HepG2 (cell line): ENCODE results near the gene MARS1. TPM values are rescaled to one million over a fixed set of nuclear protein-coding genes. Genes with fewer than 3 reads are reported as not detected.

Experiments
- AKAP8 ChIP-seq: sonication (generic); formaldehyde crosslinking; IDR thresholded peaks from 2 replicates; pipeline ENCODE4 v1.5.1; 2020; ENCODE audit warnings: mild to moderate bottlenecking, missing genetic modification reagents
- ELF1 ChIP-seq: sonication (generic); formaldehyde crosslinking; IDR thresholded peaks from 2 replicates; pipeline ENCODE4 v1.4.0; 2020; ENCODE audit warnings: missing genetic modification reagents
- KDM5A ChIP-seq: fragments of 200-600 bp; sonication (generic); IDR thresholded peaks from 2 replicates; pipeline ENCODE4 v1.7.0; 2018; ENCODE audit warnings: antibody characterized with exemption, mild to moderate bottlenecking, low read length, borderline replicate concordance
- MTF2 ChIP-seq: sonication (generic); formaldehyde crosslinking; IDR thresholded peaks from 2 replicates; pipeline ENCODE4 v1.5.0; 2020; ENCODE audit warnings: missing genetic modification reagents, borderline replicate concordance
- NRL ChIP-seq: sonication (generic); formaldehyde crosslinking; IDR thresholded peaks from 2 replicates; pipeline ENCODE4 v1.5.0; 2020; ENCODE audit warnings: missing genetic modification reagents, mild to moderate bottlenecking, moderate library complexity, borderline replicate concordance
- PLSCR1 ChIP-seq: sonication (generic); formaldehyde crosslinking; IDR thresholded peaks from 2 replicates; pipeline ENCODE4 v1.5.0; 2020; ENCODE audit warnings: missing genetic modification reagents, mild to moderate bottlenecking, borderline replicate concordance
- REPIN1 ChIP-seq: sonication (generic); formaldehyde crosslinking; IDR thresholded peaks from 2 replicates; pipeline ENCODE4 v1.8.0; 2022; ENCODE audit warnings: missing genetic modification reagents, low read depth, mild to moderate bottlenecking, borderline replicate concordance
- TARDBP ChIP-seq: sonication (generic); formaldehyde crosslinking; IDR thresholded peaks from 2 replicates; pipeline ENCODE4 v1.8.0; 2022; ENCODE audit warnings: mild to moderate bottlenecking, missing genetic modification reagents
- U2AF1 ChIP-seq: fragments of 200-400 bp; formaldehyde crosslinking; optimal IDR thresholded peaks from 2 replicates; pipeline ENCODE3; 2017; ENCODE audit warnings: mild to moderate bottlenecking, low read depth, low read length
- ZC3H4 ChIP-seq: sonication (generic); formaldehyde crosslinking; IDR thresholded peaks from 2 replicates; pipeline ENCODE4 v1.4.0; 2020; ENCODE audit warnings: missing genetic modification reagents, borderline replicate concordance
- ZFP91 ChIP-seq: sonication (generic); formaldehyde crosslinking; IDR thresholded peaks from 2 replicates; pipeline ENCODE4 v1.9.0; 2022; ENCODE audit warnings: missing genetic modification reagents, mild to moderate bottlenecking, borderline replicate concordance
- ZMYM4 ChIP-seq: sonication (generic); formaldehyde crosslinking; IDR thresholded peaks from 2 replicates; pipeline ENCODE4 v1.8.1; 2023; ENCODE audit warnings: mild to moderate bottlenecking, missing genetic modification reagents
- ZNF225 ChIP-seq: sonication (generic); formaldehyde crosslinking; IDR thresholded peaks from 2 replicates; pipeline ENCODE4 v1.4.0; 2020; ENCODE audit warnings: mild to moderate bottlenecking, missing genetic modification reagents
- ZNF430 ChIP-seq: sonication (generic); formaldehyde crosslinking; IDR thresholded peaks from 2 replicates; pipeline ENCODE4 v1.9.0; 2021; ENCODE audit warnings: mild to moderate bottlenecking, missing genetic modification reagents
- ZNF451 ChIP-seq: sonication (generic); formaldehyde crosslinking; IDR thresholded peaks from 2 replicates; pipeline ENCODE4 v1.5.0; 2020; ENCODE audit warnings: mild to moderate bottlenecking, missing genetic modification reagents
- ZNF670 ChIP-seq: sonication (generic); formaldehyde crosslinking; IDR thresholded peaks from 2 replicates; pipeline ENCODE4 v1.8.0; 2022; ENCODE audit warnings: mild to moderate bottlenecking, missing genetic modification reagents, borderline replicate concordance
- ZNF790 ChIP-seq: sonication (generic); formaldehyde crosslinking; IDR thresholded peaks from 2 replicates; pipeline ENCODE4 v1.8.0; 2022; ENCODE audit warnings: missing genetic modification reagents, mild to moderate bottlenecking, borderline replicate concordance
- ZNF816 ChIP-seq: sonication (generic); formaldehyde crosslinking; IDR thresholded peaks from 2 replicates; pipeline ENCODE4 v1.8.0; 2022; ENCODE audit warnings: missing genetic modification reagents, mild to moderate bottlenecking, borderline replicate concordance
- ZSCAN12 ChIP-seq: sonication (generic); formaldehyde crosslinking; IDR thresholded peaks from 2 replicates; pipeline ENCODE4 v1.9.0; 2021; ENCODE audit warnings: mild to moderate bottlenecking, missing genetic modification reagents
- polyA plus RNA-seq, 8 experiments: library from polyadenylated mRNA; depleted of rRNA in 3 of 8; stranded (reverse) in 7 of 8; unstranded in 1 of 8; fragments of >200 nt; fragmentation: Illumina TruSeq in 4 of 8; extraction: Trizol in 4 of 8; gene quantifications; 2 replicates each; pipeline versions ENCODE4 v1.2.1 to v1.2.3, GENCODE V29; 2011 to 2016; ENCODE audit warnings: low read depth in 4 of 8, missing spikeins in 1 of 8, mixed read lengths in 1 of 8; ENCODE audit not compliant: insufficient read depth in 1 of 8
- total RNA-seq, 5 experiments: library from RNA; depleted of rRNA; stranded (reverse); fragments of >200 nt; fragmentation: Illumina TruSeq; extraction: Trizol; gene quantifications; 2 replicates each; pipeline ENCODE4 v1.2.3, GENCODE V29; 2016; ENCODE audit warnings: low read depth in 1 of 5
- TF ChIP-seq, protein P1 (sequence below): sonication (generic); formaldehyde crosslinking; IDR thresholded peaks from 2 replicates; pipeline ENCODE4 v1.8.0; 2023; ENCODE audit warnings: mild to moderate bottlenecking, missing genetic modification reagents

Gene MARS1
- total and polyA plus RNA-seq, 2 of the 13 experiments (the other 11 are each of a cell fraction or from before 2014, with no cell fraction given) = 115 to 181 TPM

DNA sequence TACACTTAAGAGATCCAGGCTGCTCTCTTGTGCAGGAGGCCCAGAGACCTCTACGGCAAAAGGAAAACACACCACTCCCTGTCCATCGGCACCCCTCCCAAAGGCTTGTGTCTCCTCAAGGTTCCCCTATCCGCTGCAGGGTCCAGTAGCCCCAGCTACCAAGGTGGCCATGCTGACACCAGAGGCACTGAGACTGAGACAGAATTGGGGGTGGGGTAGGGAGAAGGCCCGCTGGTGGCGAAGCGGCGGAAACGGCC is 31.9 kb downstream of the MARS1 start (continued):
- TF ChIP-seq PLSCR1 (CRISPR knock-in tag) = no peak
- 0 out of 2 replicates have a peak, but pooled peaks have one; percentile 48 for TF ChIP-seq MTF2 (CRISPR knock-in tag)
- TF ChIP-seq ZNF816 (CRISPR knock-in tag) = peak; percentile 83; the same call in 1 of the 2 replicates
- TF ChIP-seq ZFP91 = peak; percentile 68; the same call in 1 of the 2 replicates
- TF ChIP-seq KDM5A = peak; percentile 59
- TF ChIP-seq U2AF1 = peak; percentile 8
- 0 out of 2 replicates have a peak, but pooled peaks have one; percentile 38 for TF ChIP-seq AKAP8 (CRISPR knock-in tag)
- TF ChIP-seq, protein P1, sequence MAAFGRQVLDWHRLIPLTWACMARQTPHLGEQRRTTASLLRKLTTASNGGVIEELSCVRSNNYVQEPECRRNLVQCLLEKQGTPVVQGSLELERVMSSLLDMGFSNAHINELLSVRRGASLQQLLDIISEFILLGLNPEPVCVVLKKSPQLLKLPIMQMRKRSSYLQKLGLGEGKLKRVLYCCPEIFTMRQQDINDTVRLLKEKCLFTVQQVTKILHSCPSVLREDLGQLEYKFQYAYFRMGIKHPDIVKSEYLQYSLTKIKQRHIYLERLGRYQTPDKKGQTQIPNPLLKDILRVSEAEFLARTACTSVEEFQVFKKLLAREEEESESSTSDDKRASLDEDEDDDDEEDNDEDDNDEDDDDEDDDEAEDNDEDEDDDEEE (CRISPR knock-in tag) = 0 out of 2 replicates have a peak, but pooled peaks have one; percentile 37
- TF ChIP-seq ZNF451 (CRISPR knock-in tag) = 0 out of 2 replicates have a peak, but pooled peaks have one; percentile 33
- TF ChIP-seq TARDBP = peak; percentile 46
- TF ChIP-seq ZC3H4 (CRISPR knock-in tag) = peak; percentile 70; the same call in 1 of the 2 replicates
- TF ChIP-seq ZNF225 (CRISPR knock-in tag) = 0 out of 2 replicates have a peak, but pooled peaks have one; percentile 48
- 0 out of 2 replicates have a peak, but pooled peaks have one; percentile 16 for TF ChIP-seq REPIN1 (CRISPR knock-in tag)
- no peak for TF ChIP-seq ZSCAN12 (CRISPR knock-in tag)
- TF ChIP-seq ELF1 (CRISPR knock-in tag) = no peak
- TF ChIP-seq NRL = 0 out of 2 replicates have a peak, but pooled peaks have one; percentile 69
- no peak for TF ChIP-seq ZNF430
- TF ChIP-seq ZNF790 (CRISPR knock-in tag) = no peak
- TF ChIP-seq ZMYM4 (CRISPR knock-in tag) = 0 out of 2 replicates have a peak, but pooled peaks have one; percentile 19
- 0 out of 2 replicates have a peak, but pooled peaks have one; percentile 29 for TF ChIP-seq ZNF670 (CRISPR knock-in tag)
- TF ChIP-seq, all 625 proteins: peak for 22
